ENCODE data around the gene MRC1. TPM values are rescaled to one million over a fixed set of nuclear protein-coding genes. Genes with fewer than 3 reads are reported as not detected.
A peak's percentile ranks its signal among the peaks of the same experiment; 100 is the strongest.

Gene MRC1
- polyA plus RNA-seq, 3 donors, result 9.9 to 11.6 (median 11.3) TPM

DNA sequence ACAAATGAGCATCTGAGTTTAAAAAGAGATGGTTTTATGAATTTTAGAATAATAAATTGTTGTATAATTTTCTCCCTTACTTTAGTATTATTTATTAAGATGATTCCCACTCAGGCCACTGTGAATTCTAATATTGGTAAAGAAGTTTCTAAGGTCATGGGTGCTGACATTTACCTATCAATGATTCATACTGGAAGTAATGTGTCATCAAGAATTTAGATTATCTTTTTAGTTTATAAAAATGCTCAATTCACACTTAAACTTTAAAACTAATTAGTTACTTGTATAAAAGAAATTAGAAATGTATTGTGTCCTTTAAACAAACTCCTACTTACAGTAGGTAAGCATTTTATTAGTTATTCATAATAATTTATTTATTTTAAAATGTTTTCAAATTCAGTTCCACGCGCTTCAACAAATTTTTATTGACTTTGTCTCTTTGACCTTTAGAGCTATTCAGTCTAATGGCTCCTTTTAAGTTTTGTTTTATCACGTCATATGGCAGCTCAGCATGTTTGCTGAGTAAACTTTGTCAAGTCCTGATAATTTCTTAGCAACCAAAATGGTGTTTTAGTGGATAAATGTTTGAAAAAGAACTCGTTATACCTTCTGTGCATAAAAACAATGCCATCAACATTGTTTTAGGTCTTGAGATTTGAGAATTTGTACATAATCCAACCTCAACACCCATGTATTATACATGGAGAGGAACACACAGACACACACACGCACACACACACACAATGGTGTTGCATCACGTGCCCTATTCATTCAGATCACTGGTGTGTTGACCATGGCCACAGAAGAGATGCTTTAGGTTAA, 15.1 kb upstream of the MRC1 start:
- DNase-seq (ENCODE audit: low read depth in 3 of 3, low spot score in 2 of 3), result no peak

DNA sequence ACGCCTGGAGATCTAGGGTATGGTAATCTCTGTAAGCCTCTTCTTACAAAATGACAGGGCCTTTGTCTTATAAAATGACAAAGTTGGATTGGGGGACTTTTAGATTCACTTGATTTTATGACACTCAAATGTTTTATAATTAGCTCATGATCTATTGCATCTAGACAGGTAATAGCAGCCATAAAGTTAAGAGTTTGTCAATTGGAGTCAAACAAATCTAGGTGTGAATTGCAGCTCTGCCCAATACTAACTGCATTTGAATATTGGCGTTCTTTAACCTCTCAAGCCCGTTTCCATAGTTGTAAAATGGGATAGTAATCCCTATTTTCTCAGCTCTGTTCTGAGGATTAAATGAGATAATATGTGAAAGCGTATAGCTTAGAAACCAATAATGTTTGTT, 14.1 kb upstream of the MRC1 start:
- DNase-seq (ENCODE audit: low read depth in 3 of 3, low spot score in 2 of 3), result no peak

DNA sequence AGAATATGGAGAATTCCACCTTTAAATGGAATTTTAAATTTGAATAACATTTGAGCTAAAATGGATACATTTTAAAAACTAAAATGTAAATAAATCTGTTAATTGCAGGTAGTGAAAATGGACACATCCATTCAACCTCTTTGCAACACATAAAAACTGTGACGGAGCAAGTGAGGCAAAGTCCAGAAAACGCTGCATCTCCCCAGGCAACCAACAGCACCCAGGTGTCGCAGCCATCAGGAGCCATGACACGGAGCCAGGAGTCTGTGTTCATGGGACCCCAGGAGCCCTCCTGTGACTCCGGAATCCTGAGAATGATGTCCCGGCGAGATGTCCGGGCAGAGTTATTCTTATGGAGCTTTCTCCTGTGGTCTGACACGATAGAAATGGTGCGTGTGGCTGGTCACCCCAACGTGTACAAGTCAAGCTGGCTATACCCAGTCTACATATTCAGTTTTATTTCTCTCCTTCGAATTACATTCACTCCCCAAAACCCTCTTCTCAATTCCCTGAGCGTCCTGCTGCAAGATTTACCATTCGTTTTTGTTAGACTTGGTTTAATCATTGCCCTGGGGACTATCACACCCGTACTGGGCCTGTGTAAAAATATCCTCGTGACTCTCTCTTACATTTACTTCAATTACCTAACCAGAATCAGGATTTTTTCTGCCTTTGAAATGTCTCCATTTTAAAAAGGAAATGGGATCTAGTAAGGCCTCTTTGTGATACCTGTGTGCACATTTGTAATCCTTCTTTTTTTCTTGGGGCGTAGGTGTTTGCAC, 13.1 kb upstream of the MRC1 start:
- DNase-seq (ENCODE audit: low read depth in 3 of 3, low spot score in 2 of 3), result no peak

DNA sequence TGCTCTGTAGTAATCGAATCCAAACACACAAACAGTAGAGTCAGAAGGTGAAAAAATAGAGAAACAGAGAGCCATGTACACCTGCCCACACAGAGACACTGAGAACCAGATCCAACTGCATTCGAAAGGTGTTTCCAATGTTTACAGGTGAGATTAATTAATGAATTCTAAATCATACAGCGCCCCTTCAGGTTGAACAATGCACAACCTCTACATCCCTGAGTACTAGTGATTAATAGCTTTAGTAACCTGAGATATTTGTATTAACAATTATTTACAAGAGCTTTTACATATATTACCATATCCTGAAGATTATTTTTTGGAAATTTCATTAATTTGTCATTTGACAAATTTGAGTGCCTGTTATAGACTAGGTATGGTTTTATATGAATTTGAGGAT, 7.6 kb upstream of the MRC1 start:
- no peak for DNase-seq (ENCODE audit: low read depth in 3 of 3, low spot score in 2 of 3)

DNA sequence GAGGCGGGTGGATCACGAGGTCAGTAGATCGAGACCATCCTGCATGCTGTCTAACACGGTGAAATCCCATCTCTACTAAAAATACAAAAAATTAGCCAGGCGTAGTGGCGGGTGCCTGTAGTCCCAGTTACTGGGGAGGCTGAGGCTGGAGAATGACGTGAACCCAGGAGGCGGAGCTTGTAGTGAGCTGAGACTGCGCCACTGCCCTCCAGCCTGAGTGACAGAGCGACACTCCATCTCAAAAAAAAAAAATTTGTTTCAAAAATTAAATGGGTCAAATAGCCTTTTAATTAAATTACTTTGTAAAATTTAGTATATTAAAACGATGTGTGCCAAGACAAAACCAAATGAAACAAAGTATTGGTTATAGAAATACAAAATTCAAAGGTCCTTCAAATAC, 6.8 kb upstream of the MRC1 start:
- DNase-seq (ENCODE audit: low read depth in 3 of 3, low spot score in 2 of 3), result no peak

DNA sequence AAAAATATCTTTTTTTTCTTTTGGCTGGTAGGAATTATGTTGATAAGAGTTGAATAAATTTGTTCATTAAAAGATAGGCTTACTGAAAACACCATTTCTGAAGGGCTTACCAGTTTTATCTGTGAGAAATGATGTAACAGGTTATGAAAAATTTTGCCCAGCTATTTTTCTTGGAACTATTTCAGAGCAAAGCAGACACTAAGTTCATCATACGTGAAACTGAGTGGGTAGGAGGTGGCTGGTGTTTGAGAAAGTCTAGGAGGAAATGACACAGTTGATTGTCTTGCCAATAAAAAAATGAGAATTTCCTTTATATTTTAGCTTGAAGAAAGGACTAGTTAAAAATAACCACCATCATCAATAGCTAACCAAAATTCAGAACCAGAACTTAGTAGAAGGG, 6.2 kb upstream of the MRC1 start:
- DNase-seq (ENCODE audit: low read depth in 3 of 3, low spot score in 2 of 3), result no peak

DNA sequence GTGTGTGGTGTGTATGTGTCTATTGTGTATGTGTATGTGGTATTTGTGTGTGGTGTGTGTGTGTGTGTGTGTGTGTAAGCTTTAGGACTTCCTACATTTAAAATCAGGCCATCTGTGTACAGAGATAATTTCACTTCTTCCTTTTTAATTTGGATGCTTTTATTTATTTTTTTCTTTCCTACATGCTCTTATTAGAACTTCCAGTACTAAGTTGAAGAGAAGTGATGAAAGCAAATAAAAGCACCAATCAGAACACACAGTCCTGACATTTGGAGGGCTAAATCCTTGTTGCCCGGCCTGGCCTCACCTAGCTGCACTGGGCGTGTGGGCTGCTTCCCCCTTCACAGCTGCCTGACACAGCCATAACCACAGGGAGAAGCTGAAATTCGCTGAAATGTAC, 3.8 kb upstream of the MRC1 start:
- DNase-seq (ENCODE audit: low read depth in 3 of 3, low spot score in 2 of 3), result no peak

DNA sequence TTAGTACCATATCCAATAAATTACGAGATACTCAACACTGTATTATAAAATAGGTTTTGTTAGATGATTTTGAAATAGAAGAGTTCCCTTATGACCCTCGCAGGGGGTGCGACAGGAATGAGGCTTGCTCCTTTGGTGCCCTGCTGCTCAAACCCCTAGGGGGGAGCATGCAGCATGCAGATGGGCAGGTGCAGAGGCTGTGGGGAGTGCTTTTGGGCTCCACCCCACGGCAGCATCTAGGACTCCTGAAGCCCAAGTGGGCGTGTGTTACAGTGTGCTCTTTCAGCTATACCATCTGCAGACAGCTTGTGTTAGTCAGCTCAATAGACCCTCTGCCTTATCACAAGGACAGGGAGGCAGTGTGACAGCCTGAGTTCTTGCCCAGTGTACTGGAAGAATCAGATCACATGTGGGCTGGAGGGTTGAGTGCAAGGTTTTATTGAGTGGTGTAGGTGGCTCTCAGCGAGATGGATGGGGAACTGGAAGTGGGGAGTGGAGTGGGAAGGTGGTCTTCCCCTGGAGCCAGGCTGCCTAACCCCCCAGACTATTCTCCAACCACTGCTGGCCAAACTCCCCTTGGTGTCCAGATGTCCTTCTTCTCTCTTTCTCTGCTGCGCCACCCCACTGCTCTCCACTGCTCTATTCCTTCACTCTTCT, 3.1 kb upstream of the MRC1 start:
- no peak for DNase-seq (ENCODE audit: low read depth in 3 of 3, low spot score in 2 of 3)

DNA sequence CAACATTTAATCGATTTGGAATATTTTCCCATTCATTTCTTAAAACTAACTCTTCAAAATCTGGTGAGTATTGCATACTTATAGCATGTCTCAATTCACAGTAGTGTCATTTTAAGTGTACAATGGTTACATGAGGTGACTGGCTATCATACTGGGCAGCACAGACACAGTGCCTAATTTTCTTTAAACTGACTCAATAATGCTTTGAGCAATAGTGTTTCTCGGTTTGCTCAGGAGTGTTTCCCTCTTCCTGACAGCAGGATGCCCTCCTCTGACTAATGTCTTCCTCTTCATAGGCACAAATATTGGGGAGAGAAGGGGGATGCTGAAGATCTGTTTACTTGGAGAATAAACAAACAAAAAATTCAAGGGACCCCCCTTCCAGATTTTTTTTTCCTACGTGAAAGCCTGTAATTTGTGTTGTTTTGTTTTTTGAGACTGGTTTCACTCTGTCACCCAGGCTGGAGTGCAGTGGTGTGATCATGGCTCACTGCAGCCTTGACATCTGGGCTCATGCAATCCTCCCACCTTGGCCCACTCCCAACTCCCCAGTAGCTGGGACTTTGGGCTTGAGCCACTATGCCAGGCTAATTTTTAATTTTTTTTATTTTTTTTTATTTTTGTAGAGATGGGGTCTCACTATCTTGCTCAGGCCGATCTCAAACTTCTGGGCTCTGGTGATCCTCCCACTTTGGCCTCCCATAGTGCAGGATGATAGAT, 2.2 kb downstream of the MRC1 start:
- DNase-seq (ENCODE audit: low read depth in 3 of 3, low spot score in 2 of 3), result no peak

DNA sequence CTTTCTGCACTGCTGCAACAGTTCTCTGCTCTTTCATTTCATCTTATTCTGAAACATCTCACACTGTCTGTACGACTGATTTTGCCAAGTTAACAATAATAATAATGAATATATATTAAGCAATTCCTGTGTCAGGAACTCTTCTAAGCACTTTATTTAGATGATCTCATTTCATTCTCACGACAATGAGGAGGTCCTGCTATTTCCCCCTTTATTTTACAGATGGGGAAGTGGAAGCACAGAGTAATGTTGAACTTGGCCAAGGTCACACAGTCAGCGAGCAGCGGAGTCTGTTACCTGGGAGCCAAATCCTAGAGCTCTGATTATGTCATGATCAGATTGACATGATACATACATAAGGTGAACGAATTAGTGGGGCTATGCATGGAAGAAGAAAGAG, 5.8 kb downstream of the MRC1 start:
- no peak for DNase-seq (ENCODE audit: low read depth in 3 of 3, low spot score in 2 of 3)

DNA sequence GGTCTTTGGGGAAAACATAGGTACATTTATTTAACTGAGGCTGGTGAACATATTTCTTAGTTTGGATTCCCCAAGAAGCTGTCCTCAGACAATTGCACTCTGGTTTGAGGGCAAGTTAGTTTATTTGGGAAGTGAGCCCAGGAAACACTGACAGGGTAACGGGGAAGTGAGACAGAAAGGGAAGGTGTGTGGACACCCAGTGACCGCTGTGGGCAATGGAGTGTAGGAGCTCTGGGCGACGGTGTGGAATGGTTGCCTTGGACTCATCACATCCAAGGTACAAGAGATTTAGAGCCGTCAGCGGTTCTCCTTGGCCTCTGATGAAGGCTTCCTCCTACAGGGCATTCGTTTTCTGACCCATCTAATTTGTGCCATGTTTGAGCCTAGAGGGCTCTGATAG, 7.1 kb downstream of the MRC1 start:
- no peak for DNase-seq (ENCODE audit: low read depth in 3 of 3, low spot score in 2 of 3)

DNA sequence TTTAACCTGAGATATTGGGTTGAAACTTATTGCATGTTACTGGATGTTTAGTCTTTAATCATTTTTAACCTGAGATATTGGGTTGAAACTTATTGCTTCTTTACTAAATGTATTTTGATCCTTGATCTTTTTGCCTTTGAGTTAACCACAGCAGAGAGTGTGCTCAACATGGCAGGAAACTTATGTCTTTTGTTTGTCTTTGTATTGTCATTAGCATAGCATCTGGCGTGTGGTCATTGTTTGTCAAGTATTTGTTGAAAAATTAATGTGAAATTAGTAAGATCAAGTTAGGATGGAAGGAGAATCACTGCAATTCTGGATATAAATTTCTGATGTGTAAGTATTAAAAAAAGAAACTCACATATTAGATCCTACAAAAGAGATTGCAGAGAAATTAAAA, 8.2 kb downstream of the MRC1 start:
- no peak for DNase-seq (ENCODE audit: low read depth in 3 of 3, low spot score in 2 of 3)

DNA sequence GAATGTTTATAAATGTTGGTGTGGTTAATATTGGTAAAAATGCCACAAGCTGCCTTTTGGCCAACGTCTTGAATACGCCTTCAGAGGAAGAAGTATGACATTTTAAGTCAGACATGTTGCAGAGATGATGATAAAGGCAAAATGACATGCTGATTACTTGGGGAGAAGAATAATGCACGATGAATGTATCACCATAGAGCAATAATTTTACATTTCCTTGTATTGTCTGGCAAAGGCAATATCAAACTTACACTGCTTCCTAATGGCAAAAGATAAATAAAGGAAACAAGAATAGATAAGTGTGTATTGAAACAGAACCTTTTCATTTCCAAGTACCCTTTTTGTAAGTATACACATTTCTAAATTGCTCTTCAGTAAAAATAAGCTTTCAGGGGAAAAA, 8.6 kb downstream of the MRC1 start:
- no peak for DNase-seq (ENCODE audit: low read depth in 3 of 3, low spot score in 2 of 3)

DNA sequence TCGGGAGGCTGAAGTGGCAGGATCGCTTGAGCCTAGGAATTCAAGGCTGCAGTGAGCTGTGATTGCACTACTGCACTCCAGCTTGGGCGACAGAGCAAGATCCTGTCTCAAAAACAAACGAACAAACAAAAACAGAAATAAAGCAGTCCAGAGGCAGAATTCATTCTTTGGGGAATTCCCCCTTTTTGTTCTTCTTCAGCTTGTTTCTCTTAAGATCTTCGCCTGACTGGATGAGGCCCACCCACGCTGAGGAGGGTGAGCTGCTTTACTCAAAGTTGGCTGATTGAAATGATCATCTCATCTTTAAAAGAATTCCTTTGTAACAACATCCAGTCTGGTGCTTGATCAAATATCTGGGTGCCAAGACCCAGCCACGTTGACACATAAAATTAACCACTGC, 10.7 kb downstream of the MRC1 start:
- no peak for DNase-seq (ENCODE audit: low read depth in 3 of 3, low spot score in 2 of 3)

DNA sequence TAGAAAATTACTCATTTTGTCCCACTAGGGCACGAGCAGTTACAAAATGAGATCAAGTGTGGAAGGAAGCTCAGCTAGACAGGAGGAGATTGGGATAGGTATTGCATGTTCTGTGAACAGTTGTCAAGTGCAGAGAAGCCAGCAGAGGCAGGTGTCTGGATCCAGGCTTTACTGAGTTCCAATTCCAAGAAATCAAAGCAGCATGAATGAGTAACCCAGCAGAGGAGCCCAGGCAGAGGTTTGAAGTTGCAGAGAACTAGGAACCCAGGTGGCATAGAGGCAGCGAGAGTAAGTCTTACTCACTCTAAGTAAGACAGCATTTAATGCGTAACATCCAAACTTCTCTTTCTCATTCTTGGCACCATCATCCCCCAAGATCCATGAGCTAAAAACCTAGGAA, 11.8 kb downstream of the MRC1 start:
- no peak for DNase-seq (ENCODE audit: low read depth in 3 of 3, low spot score in 2 of 3)

DNA sequence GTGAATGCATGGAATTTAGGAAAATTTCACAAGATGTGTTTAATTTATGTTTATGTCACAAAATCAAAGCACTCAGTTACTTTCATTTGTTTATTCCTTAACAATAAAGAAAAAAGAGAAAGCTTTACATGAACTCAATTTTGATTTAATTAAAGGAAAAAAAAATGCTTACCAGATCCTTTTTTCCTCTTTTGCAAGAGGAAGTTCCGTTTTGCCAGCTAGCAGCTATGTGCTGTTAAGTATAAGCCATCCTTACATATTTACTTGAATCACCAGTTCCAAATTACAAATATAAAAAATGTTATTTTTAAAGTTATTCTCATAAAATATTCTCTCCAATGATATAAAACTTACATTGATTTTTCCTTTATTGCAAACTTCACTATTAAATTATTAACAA, 12.7 kb downstream of the MRC1 start:
- DNase-seq (ENCODE audit: low read depth in 3 of 3, low spot score in 2 of 3), result no peak

DNA sequence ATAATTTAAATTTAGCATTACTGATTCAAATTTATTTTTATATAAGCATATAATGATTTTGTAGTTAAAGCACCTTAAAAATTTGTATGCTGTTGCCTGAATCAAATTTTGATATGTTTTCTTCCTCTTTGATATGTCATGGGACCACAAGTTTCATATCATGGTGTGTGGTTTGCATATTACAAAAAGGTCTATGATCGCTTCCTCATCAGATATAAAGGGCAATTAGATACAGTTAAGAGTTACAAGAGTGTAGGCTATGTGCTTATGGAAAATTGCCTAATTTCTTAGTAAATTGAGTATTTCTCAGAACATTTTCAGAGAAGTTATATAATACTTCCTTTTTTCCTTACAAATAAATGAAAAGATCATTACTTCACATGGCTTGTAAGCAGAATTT, 22.2 kb downstream of the MRC1 start:
- DNase-seq (ENCODE audit: low read depth in 3 of 3, low spot score in 2 of 3), result no peak

DNA sequence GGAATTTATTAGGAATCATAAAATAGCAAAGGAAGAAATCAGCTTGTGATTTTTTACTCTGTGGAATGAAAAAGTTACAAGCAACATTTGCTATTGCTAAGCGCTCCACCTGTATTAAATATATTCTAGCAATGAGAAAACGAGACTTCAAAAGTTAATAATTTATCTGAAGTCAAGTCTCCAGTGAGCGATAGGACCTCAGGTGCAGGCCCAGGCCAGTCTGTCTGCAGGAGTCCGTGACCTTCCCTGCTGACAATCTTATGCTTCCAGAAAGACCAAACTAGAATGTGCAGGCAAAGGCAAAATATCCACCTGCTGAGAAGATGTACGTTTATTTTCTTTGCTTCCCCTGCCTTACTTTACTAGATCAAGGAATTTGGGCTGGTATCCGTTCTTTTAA, 22.7 kb downstream of the MRC1 start:
- no peak for DNase-seq (ENCODE audit: low read depth in 3 of 3, low spot score in 2 of 3)

DNA sequence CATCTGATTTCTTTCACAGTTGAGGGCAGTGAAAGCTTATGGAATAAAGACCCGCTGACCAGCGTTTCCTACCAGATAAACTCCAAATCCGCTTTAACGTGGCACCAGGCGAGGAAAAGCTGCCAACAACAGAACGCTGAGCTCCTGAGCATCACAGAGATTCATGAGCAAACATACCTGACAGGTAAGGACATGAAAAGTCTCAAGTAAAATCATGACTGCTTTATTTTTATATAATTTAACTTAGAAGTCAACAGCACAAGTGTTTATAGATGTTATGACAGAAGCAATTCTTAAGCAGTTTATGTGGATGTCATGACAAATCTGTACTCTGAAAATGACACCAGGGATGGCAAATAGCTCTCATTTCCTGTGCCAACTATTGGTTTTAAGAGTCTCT, 24.5 kb downstream of the MRC1 start:
- no peak for DNase-seq (ENCODE audit: low read depth in 3 of 3, low spot score in 2 of 3)

DNA sequence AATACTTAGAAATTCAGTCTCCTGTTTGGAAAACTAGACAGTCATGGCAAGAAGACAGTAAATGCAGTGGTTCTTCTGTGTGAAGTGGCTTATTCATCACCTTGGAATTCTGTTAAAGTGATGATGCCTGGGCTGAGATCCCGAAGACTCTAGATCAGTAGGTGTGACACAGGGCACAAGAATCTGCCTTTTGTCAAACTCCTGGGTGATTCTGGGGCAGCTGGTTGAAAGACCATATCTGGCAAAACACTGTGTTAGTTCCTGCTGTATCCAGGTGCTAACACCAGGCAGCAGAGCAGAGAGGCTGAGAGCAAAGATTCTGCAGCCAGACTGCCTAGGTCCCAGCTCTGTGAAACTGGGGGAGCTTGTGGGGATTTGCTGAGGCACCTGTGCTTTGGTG, 26.5 kb downstream of the MRC1 start:
- no peak for DNase-seq (ENCODE audit: low read depth in 3 of 3, low spot score in 2 of 3)

DNA sequence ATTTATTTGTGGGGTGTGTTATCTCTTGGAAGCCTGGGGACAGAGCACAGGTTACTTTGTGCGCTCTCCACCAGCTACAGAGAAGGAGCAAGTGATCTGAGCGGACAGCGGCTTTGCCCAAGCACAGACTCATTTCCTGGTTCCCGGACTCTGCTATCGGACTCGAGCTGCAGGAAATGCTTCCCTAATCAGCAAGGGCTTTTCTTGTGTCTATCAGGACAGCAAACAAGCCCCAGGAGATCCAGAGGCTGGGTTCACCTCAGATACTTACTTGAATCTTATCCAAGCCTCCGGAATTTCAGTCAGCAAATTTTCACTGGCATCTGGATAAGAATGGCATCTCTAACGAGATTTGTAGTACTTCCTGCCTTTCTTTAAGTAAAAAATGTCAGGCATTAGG, 27.8 kb downstream of the MRC1 start:
- peak in 1 of 3 donors; percentile 3 for DNase-seq (ENCODE audit: low read depth in 3 of 3, low spot score in 2 of 3)
